HL-60 (cell line): ENCODE data around the gene ZFP3.

Source experiments
- DNase-seq, 2 experiments: peaks; one replicate each; pipeline ENCODE4 v3.0.0-alpha.2; 2010 to 2020; ENCODE audit warnings: low read depth in 1 of 2, low spot score in 1 of 2
- H3K27ac ChIP-seq: fragments of 250-450 bp; sonication (Bioruptor Pico); replicated peaks from 2 replicates; pipeline ENCODE4 v1.5.1; 2020; ENCODE audit warnings: mild to moderate bottlenecking, moderate library complexity
- H3K27me3 ChIP-seq: fragments of 250-450 bp; sonication (Bioruptor Pico); 2 replicates; pipeline ENCODE4 v1.5.1; 2021; ENCODE audit warnings: mild to moderate bottlenecking, moderate library complexity; ENCODE audit not compliant: insufficient read depth, poor library complexity, severe bottlenecking
- H3K4me3 ChIP-seq: replicated peaks from 2 replicates; pipeline ENCODE4 v1.5.1; 2011; ENCODE audit warnings: mild to moderate bottlenecking, control low read depth, low read length; ENCODE audit not compliant: insufficient read depth
- CTCF ChIP-seq: IDR thresholded peaks from one replicate; pipeline ENCODE4 v1.5.1; 2011; ENCODE audit warnings: low read length, control low read depth, inconsistent platforms; ENCODE audit not compliant: insufficient read depth
- GABPA ChIP-seq: IDR thresholded peaks from 2 replicates; pipeline ENCODE4 v1.6.1; 2012; ENCODE audit warnings: low read depth
- POLR2AphosphoS5 ChIP-seq: IDR thresholded peaks from 2 replicates; pipeline ENCODE4 v1.6.1; 2012; ENCODE audit warnings: low read depth
- REST ChIP-seq: IDR thresholded peaks from 2 replicates; pipeline ENCODE4 v1.6.1; 2012; ENCODE audit warnings: low read depth; ENCODE audit not compliant: insufficient replicate concordance
- SPI1 ChIP-seq: IDR thresholded peaks from 2 replicates; pipeline ENCODE4 v1.6.1; 2012; ENCODE audit warnings: low read depth, mild to moderate bottlenecking, borderline replicate concordance

Gene ZFP3

GRCh38 chr17:5035315-5035714 lies 43.0 kb upstream of the ZFP3 start, which contains the start of gene SLC52A1:
Gene SLC52A1, minus strand, starts transcription at chr17:5035426. Its CDS starts 820 bp downstream, at chr17:5034606.
- TF ChIP-seq CTCF: no peak
- TF ChIP-seq POLR2AphosphoS5: no peak
- TF ChIP-seq REST: no peak
- no peak for TF ChIP-seq GABPA
- TF ChIP-seq SPI1: no peak
- Histone ChIP-seq H3K4me3 (no peak within 1 kb of the TSS), H3K27ac (no peak within 1 kb of the TSS), H3K27me3 (no peaks in the 10 kb centered on the region)
- DNase-seq: no peak

GRCh38 chr17:5042157-5043022 lies 35.9 kb upstream of the ZFP3 start:
- TF ChIP-seq GABPA (no peak), SPI1 (no peak), REST (no peak), POLR2AphosphoS5 (no peak), CTCF (no peak)
- Histone ChIP-seq H3K27me3 (no peaks in the 10 kb centered on the region), H3K4me3 (no peak overlapping the region), H3K27ac (no peak overlapping the region)
- no peak for DNase-seq

GRCh38 chr17:5043524-5043923 lies 34.7 kb upstream of the ZFP3 start:
- TF ChIP-seq REST: no peak
- no peak for TF ChIP-seq GABPA
- no peak for TF ChIP-seq SPI1
- Histone ChIP-seq H3K27me3 (no peaks in the 10 kb centered on the region), H3K4me3 (no peak overlapping the region), H3K27ac (no peak overlapping the region)
- DNase-seq: no peak
